Hippocampal formation (tissue), 2 donors: Measurements from ENCODE around the gene TRAF4.
A peak's percentile ranks its signal among the peaks of the same experiment; 100 is the strongest.
"Not testable (repeated sequence)": the region's sequence is repeated elsewhere in the genome, so short reads cannot be mapped to it uniquely, and the experiment has no call there.

ENCODE experiments used
- DNase-seq, 2 donors: peaks; one replicate each; lab custom pipeline; 2025; lab: John Stamatoyannopoulos, UW

Gene TRAF4

DNA sequence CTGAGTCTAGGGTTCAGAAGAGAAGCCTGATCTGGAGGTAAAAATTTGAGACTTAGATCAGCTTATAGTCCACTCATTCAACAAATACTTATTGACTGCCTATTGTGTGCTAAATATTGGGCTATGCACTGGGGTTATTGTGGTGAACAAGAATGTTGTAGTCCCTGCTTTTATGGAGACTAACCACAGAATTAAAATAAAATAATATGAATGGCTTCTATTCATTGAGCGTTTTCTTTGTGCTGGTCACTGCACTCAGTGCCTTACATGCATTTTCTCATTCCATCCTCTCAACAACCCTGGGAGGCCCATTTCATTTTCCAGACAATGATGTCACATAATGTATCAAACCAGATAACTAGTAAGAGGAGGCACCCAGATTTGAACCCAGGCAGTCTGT lies 10.5 kb upstream of the TRAF4 start:
- DNase-seq, result no peak

- no peak for DNase-seq
Measured at GRCh38 chr17:28734712-28735241, 9.0 kb upstream of the TRAF4 start.

DNA sequence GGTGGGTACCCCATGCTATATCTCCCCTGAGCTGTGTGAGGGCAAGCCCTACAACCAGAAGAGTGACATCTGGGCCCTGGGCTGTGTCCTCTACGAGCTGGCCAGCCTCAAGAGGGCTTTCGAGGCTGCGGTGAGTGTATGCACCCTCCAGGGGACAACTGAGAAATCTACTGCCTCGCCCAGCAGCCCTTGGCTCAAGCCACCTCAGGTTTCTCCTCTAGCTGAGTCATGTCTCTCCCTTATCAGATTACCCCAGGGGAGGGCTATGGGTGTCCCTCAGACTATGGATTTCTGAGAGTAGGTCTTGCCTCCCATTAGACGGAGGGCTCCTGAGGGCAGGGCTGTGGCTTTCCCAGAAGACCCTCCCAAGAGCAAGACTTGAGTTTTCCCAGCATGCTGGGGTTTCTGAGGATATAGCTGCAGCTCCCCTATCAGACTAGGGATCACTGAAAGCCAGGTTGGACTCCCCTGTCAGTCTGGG lies 8.5 kb upstream of the TRAF4 start:
- DNase-seq, result no peak

GRCh38 chr17:28735913-28736769 lies 7.7 kb upstream of the TRAF4 start:
- DNase-seq, result not testable (repeated sequence)

GRCh38 chr17:28737316-28737715 lies 6.5 kb upstream of the TRAF4 start:
- no peak for DNase-seq

DNA sequence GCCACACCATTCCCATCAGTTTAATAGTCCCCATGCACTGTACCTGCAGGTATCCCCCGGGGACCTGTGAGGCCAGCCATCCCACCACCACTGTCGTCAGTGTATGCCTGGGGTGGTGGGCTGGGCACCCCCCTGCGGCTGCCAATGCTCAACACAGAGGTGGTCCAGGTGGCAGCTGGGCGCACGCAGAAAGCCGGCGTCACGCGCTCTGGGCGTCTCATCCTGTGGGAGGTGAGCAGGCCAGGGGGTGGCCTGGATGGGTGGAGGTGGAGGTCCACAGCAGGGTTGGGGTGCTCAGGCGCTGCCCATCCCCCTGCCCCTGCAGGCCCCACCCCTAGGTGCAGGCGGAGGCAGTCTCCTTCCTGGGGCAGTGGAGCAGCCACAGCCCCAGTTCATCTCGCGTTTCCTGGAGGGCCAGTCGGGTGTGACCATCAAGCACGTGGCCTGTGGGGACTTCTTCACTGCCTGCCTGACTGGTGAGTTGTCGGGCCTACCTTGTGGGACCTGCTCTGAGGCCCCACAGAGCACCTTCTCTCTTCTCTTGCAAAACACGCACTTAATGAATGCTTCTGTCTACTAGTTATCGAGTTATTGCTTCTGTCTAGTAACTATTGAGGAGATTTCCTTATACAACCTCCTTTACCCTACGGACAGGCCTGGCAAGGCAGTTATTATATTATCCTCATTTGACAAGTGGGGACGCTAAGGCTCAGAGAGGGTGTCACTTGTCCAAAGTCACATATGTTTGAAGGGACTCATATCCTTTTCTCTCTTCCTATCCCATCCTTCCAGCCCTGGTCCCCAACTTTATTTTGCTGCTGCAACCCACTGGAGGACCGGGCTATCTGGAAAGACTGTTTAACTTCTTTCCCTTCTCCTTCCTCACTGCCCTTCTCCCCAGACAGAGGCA lies 5.8 kb upstream of the TRAF4 start:
- no peak for DNase-seq

- DNase-seq, result no peak
Measured at GRCh38 chr17:28738680-28739384, 5.0 kb upstream of the TRAF4 start.

GRCh38 chr17:28740406-28741357 lies 3.1 kb upstream of the TRAF4 start:
- no peak for DNase-seq

DNA sequence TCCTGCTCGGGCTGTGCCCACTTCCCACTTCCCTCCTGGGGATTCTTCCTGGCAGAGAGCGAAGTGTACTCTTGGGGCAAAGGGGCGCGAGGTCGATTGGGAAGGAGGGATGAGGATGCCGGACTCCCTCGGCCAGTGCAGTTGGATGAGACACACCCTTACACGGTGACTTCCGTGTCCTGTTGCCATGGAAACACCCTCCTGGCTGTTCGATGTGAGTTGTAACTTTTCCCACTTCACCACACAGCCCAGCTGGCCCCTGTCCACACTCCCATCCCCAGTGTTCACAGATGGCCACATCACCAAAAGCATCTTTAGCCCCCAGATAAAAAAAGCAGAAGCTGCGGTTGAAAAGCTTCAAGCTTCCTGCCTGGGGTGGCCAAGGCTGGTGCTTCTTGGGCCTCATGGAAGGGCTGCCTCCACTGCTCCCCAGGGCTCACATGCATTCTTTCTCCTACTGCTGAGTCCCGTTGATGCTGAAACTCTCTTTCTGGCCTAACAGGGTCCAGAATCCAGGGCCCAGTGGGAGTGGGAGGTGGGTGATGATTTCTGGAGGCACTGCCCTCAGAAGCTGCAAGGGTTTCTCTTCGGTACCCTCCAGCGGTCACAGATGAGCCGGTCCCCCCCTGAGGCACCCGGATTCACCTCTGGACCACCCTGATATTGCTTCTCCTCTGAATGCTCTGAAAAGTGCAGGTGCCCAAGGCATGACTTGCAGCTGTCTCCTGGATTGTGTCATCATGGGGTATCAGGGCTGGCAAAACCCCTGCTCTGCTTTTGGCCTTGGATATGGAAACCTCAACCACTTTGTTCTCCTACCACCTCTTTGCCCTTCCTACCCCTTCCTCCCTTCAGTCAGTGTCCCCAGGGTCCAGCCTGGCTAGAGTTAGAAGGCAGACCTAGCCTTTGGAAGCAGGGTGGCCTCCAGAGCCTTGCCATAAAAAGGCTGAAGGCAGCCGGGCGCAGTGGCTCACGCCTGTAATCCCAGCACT lies 2.2 kb upstream of the TRAF4 start:
- DNase-seq, result peak in 1 of 2 donors; percentile 15

GRCh38 chr17:28744104-28744971 lies 527 bp downstream of the TRAF4 start:
- DNase-seq, result no peak

- DNase-seq, result peak; percentile 91 to 93
Measured at GRCh38 chr17:28744972-28745785, 1.4 kb downstream of the TRAF4 start.

DNA sequence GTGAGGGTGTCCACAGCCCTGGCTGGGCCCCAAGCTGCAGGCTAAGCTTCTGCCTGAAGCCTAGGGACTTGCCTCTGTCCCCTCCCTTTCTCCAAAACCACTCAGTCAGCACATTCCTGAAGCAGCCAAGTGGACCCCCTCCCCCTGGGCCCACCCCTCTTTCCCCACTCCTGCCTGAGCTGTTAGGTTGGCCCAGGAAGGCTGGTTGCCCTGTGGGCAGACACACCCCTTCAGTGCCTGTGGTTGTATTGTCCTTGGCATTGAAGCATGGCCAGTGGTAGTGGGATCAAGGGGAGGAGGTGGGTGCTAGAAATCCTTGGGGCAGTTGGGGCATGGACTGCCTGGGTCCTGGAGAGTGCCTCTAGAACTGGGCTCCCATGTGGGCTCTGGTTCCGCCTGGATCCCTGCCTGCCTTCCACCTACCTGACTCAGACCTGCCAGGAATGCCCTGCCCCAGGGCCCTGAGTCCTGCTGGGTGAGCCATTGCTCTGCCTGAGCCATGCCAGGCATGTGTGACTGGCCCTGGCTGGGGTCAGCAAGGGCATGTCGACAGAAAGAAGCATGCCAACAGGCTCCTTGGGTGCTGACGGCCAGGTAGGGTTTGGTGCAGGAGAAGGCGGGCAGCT lies 2.1 kb downstream of the TRAF4 start:
- no peak for DNase-seq

- DNase-seq, result peak; percentile 33 to 38
Measured at GRCh38 chr17:28746611-28747050, 2.8 kb downstream of the TRAF4 start.

GRCh38 chr17:28747051-28747691 lies 3.4 kb downstream of the TRAF4 start:
- peak; percentile 41 to 75 for DNase-seq

- no peak for DNase-seq
Measured at GRCh38 chr17:28747801-28748750, 4.3 kb downstream of the TRAF4 start.
